ENCODE measurements around the gene WDR76.

DNA sequence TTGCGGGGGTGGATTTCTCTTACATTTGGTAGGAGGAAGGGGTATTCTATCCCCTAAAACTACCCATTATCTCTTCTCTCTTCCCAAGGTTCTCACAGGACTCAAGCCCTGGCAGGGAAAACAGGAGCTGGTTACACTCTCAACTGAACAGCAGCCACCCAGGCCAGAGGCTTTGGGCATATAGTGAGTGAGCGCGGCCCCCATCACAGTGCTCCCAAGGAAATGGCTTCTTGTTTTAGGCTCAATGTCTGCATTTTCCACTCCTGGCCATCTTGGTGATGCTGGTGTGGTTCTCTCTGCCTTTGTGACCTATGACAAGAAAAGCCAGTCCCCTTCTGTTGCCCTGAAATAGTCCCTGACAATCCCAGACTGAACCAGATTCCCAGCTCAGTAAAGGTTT lies 50.1 kb downstream of the WDR76 start:
- TF ChIP-seq, protein P1, sequence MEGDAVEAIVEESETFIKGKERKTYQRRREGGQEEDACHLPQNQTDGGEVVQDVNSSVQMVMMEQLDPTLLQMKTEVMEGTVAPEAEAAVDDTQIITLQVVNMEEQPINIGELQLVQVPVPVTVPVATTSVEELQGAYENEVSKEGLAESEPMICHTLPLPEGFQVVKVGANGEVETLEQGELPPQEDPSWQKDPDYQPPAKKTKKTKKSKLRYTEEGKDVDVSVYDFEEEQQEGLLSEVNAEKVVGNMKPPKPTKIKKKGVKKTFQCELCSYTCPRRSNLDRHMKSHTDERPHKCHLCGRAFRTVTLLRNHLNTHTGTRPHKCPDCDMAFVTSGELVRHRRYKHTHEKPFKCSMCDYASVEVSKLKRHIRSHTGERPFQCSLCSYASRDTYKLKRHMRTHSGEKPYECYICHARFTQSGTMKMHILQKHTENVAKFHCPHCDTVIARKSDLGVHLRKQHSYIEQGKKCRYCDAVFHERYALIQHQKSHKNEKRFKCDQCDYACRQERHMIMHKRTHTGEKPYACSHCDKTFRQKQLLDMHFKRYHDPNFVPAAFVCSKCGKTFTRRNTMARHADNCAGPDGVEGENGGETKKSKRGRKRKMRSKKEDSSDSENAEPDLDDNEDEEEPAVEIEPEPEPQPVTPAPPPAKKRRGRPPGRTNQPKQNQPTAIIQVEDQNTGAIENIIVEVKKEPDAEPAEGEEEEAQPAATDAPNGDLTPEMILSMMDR (IDR thresholded peaks at IDR 0.05; ENCODE audit: borderline replicate concordance, extremely low read depth, low read length, poor library complexity, severe bottlenecking), result no peak
- TF ChIP-seq EZH2 (IDR thresholded peaks at IDR 0.05; ENCODE audit: borderline replicate concordance, low read depth, low read length, severe bottlenecking), result no peak

All from DND-41 (cell line).